ENCODE data around the gene ZDHHC1.

Gene ZDHHC1

GRCh38 chr16:67445913-67446907 is 29.9 kb upstream of the ZDHHC1 start:
- peaks cover 22% of the 10 kb centered on the region for H3K79me2 ChIP-seq
- H3K36me3 ChIP-seq (ENCODE audit: control insufficient read depth, insufficient read depth, low read length), result no peaks in the 10 kb centered on the region
- no peak overlapping the region for H2AFZ ChIP-seq
- no peaks in the 10 kb centered on the region for H3K27me3 ChIP-seq (ENCODE audit: control insufficient read depth, insufficient read depth, low read length)
- H3K9ac ChIP-seq, result no peak overlapping the region
- H3K27ac ChIP-seq, result no peak overlapping the region
- H3K4me2 ChIP-seq (ENCODE audit: low read length), result no peak overlapping the region
- no peaks in the 10 kb centered on the region for H3K9me3 ChIP-seq (ENCODE audit: control insufficient read depth, low read length)
- no peak for TF ChIP-seq CTCF (IDR thresholded peaks at IDR 0.05)
- peaks cover 41% of the 10 kb centered on the region for H3K4me1 ChIP-seq
- no peak overlapping the region for H3K4me3 ChIP-seq (ENCODE audit: low read depth, low read length)

- no peaks in the 10 kb centered on the region for H3K9me3 ChIP-seq (ENCODE audit: control insufficient read depth, low read length)
- H3K4me3 ChIP-seq (ENCODE audit: low read depth, low read length), result no peak overlapping the region
- H3K4me1 ChIP-seq, result peaks cover 41% of the 10 kb centered on the region
- H3K36me3 ChIP-seq (ENCODE audit: control insufficient read depth, insufficient read depth, low read length), result no peaks in the 10 kb centered on the region
- TF ChIP-seq CTCF (IDR thresholded peaks at IDR 0.05), result no peak
- H3K27ac ChIP-seq, result no peak overlapping the region
- peaks cover 18% of the 10 kb centered on the region for H3K79me2 ChIP-seq
- no peak overlapping the region for H3K4me2 ChIP-seq (ENCODE audit: low read length)
- no peak overlapping the region for H2AFZ ChIP-seq
- no peak overlapping the region for H3K9ac ChIP-seq
- no peaks in the 10 kb centered on the region for H3K27me3 ChIP-seq (ENCODE audit: control insufficient read depth, insufficient read depth, low read length)
Measured at GRCh38 chr16:67445441-67445912, 29.2 kb upstream of the ZDHHC1 start.

- no peak for TF ChIP-seq CTCF (IDR thresholded peaks at IDR 0.05)
- no peak overlapping the region for H3K9ac ChIP-seq
Measured at GRCh38 chr16:67445126-67445426, 28.8 kb upstream of the ZDHHC1 start.

GRCh38 chr16:67444259-67445125 is 28.2 kb upstream of the ZDHHC1 start:
- H3K79me2 ChIP-seq, result peaks cover 14% of the 10 kb centered on the region
- no peak for TF ChIP-seq CTCF (IDR thresholded peaks at IDR 0.05)
- H3K27me3 ChIP-seq (ENCODE audit: control insufficient read depth, insufficient read depth, low read length), result no peaks in the 10 kb centered on the region
- no peak overlapping the region for H2AFZ ChIP-seq
- no peaks in the 10 kb centered on the region for H3K36me3 ChIP-seq (ENCODE audit: control insufficient read depth, insufficient read depth, low read length)
- no peak overlapping the region for H3K27ac ChIP-seq
- peaks cover 41% of the 10 kb centered on the region for H3K4me1 ChIP-seq
- H3K9me3 ChIP-seq (ENCODE audit: control insufficient read depth, low read length), result no peaks in the 10 kb centered on the region
- no peak overlapping the region for H3K4me2 ChIP-seq (ENCODE audit: low read length)
- H3K4me3 ChIP-seq (ENCODE audit: low read depth, low read length), result no peak overlapping the region
- H3K9ac ChIP-seq, result no peak overlapping the region

More at GRCh38 chr16:67445126-67445426, 28.8 kb upstream of the ZDHHC1 start:
- no peaks in the 10 kb centered on the region for H3K36me3 ChIP-seq (ENCODE audit: control insufficient read depth, insufficient read depth, low read length)
- no peak overlapping the region for H3K27ac ChIP-seq
- H3K79me2 ChIP-seq, result peaks cover 18% of the 10 kb centered on the region
- peaks cover 41% of the 10 kb centered on the region for H3K4me1 ChIP-seq
- H3K27me3 ChIP-seq (ENCODE audit: control insufficient read depth, insufficient read depth, low read length), result no peaks in the 10 kb centered on the region
- no peak overlapping the region for H3K4me3 ChIP-seq (ENCODE audit: low read depth, low read length)
- no peak overlapping the region for H2AFZ ChIP-seq
- H3K9me3 ChIP-seq (ENCODE audit: control insufficient read depth, low read length), result no peaks in the 10 kb centered on the region
- no peak overlapping the region for H3K4me2 ChIP-seq (ENCODE audit: low read length)

All from parathyroid adenoma (tissue), 2 donors.